ENCODE measurements around the gene ERC2.

Gene ERC2

GRCh38 chr3:55636300-55637195, 831.7 kb downstream of the ERC2 start:
- Histone ChIP-seq H3K4me3 (ENCODE audit: severe bottlenecking) (no peak overlapping the region), H3K27ac (ENCODE audit: poor library complexity, severe bottlenecking) (no peak overlapping the region), H3K4me1 (ENCODE audit: insufficient read depth, poor library complexity, severe bottlenecking) (no peaks in the 10 kb centered on the region), H3K27me3 (ENCODE audit: insufficient read depth, poor library complexity, severe bottlenecking) (no peaks in the 10 kb centered on the region), H3K36me3 (ENCODE audit: low read depth) (no peaks in the 10 kb centered on the region), H3K9me3 (ENCODE audit: severe bottlenecking) (no peaks in the 10 kb centered on the region)
- TF ChIP-seq CTCF (IDR thresholded peaks at IDR 0.05; ENCODE audit: poor library complexity, severe bottlenecking) = no peak
- ATAC-seq (ENCODE audit: low read depth) (no peak), DNase-seq (ENCODE audit: low spot score) (no peak)

GRCh38 chr3:55634345-55634744, 833.9 kb downstream of the ERC2 start:
- ATAC-seq (ENCODE audit: low read depth) (no peak), DNase-seq (ENCODE audit: low spot score) (no peak)
- Histone ChIP-seq H3K9me3 (ENCODE audit: severe bottlenecking) (no peaks in the 10 kb centered on the region), H3K27ac (ENCODE audit: poor library complexity, severe bottlenecking) (no peak overlapping the region), H3K27me3 (ENCODE audit: insufficient read depth, poor library complexity, severe bottlenecking) (no peaks in the 10 kb centered on the region), H3K36me3 (ENCODE audit: low read depth) (no peaks in the 10 kb centered on the region), H3K4me3 (ENCODE audit: severe bottlenecking) (no peak overlapping the region), H3K4me1 (ENCODE audit: insufficient read depth, poor library complexity, severe bottlenecking) (no peaks in the 10 kb centered on the region)
- no peak for TF ChIP-seq CTCF (IDR thresholded peaks at IDR 0.05; ENCODE audit: poor library complexity, severe bottlenecking)

GRCh38 chr3:55633333-55633732, 834.9 kb downstream of the ERC2 start:
- no peaks in the 10 kb centered on the region for H3K4me1 ChIP-seq (ENCODE audit: insufficient read depth, poor library complexity, severe bottlenecking)
- no peak for TF ChIP-seq CTCF (IDR thresholded peaks at IDR 0.05; ENCODE audit: poor library complexity, severe bottlenecking)
- DNase-seq (ENCODE audit: low spot score) (no peak), ATAC-seq (ENCODE audit: low read depth) (no peak)
- H3K4me3 ChIP-seq (ENCODE audit: severe bottlenecking) = no peak overlapping the region
- no peaks in the 10 kb centered on the region for H3K9me3 ChIP-seq (ENCODE audit: severe bottlenecking)
- H3K36me3 ChIP-seq (ENCODE audit: low read depth) = no peaks in the 10 kb centered on the region
- H3K27me3 ChIP-seq (ENCODE audit: insufficient read depth, poor library complexity, severe bottlenecking) = no peaks in the 10 kb centered on the region
- no peak overlapping the region for H3K27ac ChIP-seq (ENCODE audit: poor library complexity, severe bottlenecking)

GRCh38 chr3:55631766-55632331, 836.4 kb downstream of the ERC2 start:
- no peak for TF ChIP-seq CTCF (IDR thresholded peaks at IDR 0.05; ENCODE audit: poor library complexity, severe bottlenecking)
- H3K4me3 ChIP-seq (ENCODE audit: severe bottlenecking) = no peak overlapping the region
- no peak for DNase-seq (ENCODE audit: low spot score)
- H3K36me3 ChIP-seq (ENCODE audit: low read depth) = no peaks in the 10 kb centered on the region
- no peaks in the 10 kb centered on the region for H3K9me3 ChIP-seq (ENCODE audit: severe bottlenecking)
- H3K27ac ChIP-seq (ENCODE audit: poor library complexity, severe bottlenecking) = no peak overlapping the region
- H3K27me3 ChIP-seq (ENCODE audit: insufficient read depth, poor library complexity, severe bottlenecking) = no peaks in the 10 kb centered on the region
- ATAC-seq (ENCODE audit: low read depth) = no peak
- no peaks in the 10 kb centered on the region for H3K4me1 ChIP-seq (ENCODE audit: insufficient read depth, poor library complexity, severe bottlenecking)

DNA sequence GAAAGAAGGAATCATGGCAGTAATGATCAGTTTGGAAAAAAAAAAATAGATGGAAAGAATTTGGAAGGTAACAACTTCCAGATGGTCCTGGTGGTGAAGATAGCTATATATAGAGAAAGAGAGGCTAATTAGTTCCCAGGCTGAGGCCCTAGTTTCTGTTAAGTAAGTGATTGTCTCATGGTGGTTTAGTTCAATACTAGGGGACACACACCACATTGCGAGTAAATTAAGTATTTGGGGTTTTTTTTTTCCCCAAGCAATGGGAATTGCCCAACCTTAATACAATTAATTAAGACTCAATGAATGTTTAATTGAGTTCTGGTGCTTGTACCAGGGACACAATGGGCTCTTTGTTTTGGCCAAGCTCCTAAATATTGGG, 837.4 kb downstream of the ERC2 start:
- DNase-seq (ENCODE audit: low spot score) = no peak
- TF ChIP-seq CTCF (IDR thresholded peaks at IDR 0.05; ENCODE audit: poor library complexity, severe bottlenecking) = no peak
- Histone ChIP-seq H3K9me3 (ENCODE audit: severe bottlenecking) (no peaks in the 10 kb centered on the region), H3K27ac (ENCODE audit: poor library complexity, severe bottlenecking) (no peak overlapping the region), H3K4me1 (ENCODE audit: insufficient read depth, poor library complexity, severe bottlenecking) (peaks cover under 1% of the 10 kb centered on the region), H3K27me3 (ENCODE audit: insufficient read depth, poor library complexity, severe bottlenecking) (no peaks in the 10 kb centered on the region), H3K36me3 (ENCODE audit: low read depth) (no peaks in the 10 kb centered on the region), H3K4me3 (ENCODE audit: severe bottlenecking) (no peak overlapping the region)
- ATAC-seq (ENCODE audit: low read depth) = no peak

Data from RWPE2 (cell line).